ENCODE results near the gene ANTKMT.

ANTKMT gene

GRCh38 chr16:722835-723633, 2.1 kb downstream of the ANTKMT start:
- H3K4me1 ChIP-seq (ENCODE audit: control insufficient read depth, insufficient read depth, low read length), result peaks cover 4% of the 10 kb centered on the region
- H3K27me3 ChIP-seq (ENCODE audit: control insufficient read depth, insufficient read depth, low read length), result peaks cover 8% of the 10 kb centered on the region
- H3K9me3 ChIP-seq (ENCODE audit: control insufficient read depth, insufficient read depth, low read length), result no peaks in the 10 kb centered on the region
- H3K4me3 ChIP-seq (ENCODE audit: low read depth, low read length), result no peak overlapping the region
- peaks cover 9% of the 10 kb centered on the region for H3K36me3 ChIP-seq (ENCODE audit: control insufficient read depth, insufficient read depth, low read length)
- no peak overlapping the region for H3K9ac ChIP-seq (ENCODE audit: low read depth, low read length)

GRCh38 chr16:723695-724094, 2.7 kb downstream of the ANTKMT start:
- no peak overlapping the region for H3K9ac ChIP-seq (ENCODE audit: low read depth, low read length)
- peaks cover 4% of the 10 kb centered on the region for H3K4me1 ChIP-seq (ENCODE audit: control insufficient read depth, insufficient read depth, low read length)
- peaks cover 8% of the 10 kb centered on the region for H3K27me3 ChIP-seq (ENCODE audit: control insufficient read depth, insufficient read depth, low read length)
- H3K36me3 ChIP-seq (ENCODE audit: control insufficient read depth, insufficient read depth, low read length), result peaks cover 9% of the 10 kb centered on the region
- no peak overlapping the region for H3K4me3 ChIP-seq (ENCODE audit: low read depth, low read length)
- H3K9me3 ChIP-seq (ENCODE audit: control insufficient read depth, insufficient read depth, low read length), result no peaks in the 10 kb centered on the region

GRCh38 chr16:724188-725040, 3.5 kb downstream of the ANTKMT start:
- Histone ChIP-seq H3K4me3 (ENCODE audit: low read depth, low read length) (no peak overlapping the region), H3K4me1 (ENCODE audit: control insufficient read depth, insufficient read depth, low read length) (peaks cover 4% of the 10 kb centered on the region), H3K9me3 (ENCODE audit: control insufficient read depth, insufficient read depth, low read length) (no peaks in the 10 kb centered on the region), H3K27me3 (ENCODE audit: control insufficient read depth, insufficient read depth, low read length) (peaks cover 8% of the 10 kb centered on the region), H3K36me3 (ENCODE audit: control insufficient read depth, insufficient read depth, low read length) (peaks cover 9% of the 10 kb centered on the region), H3K9ac (ENCODE audit: low read depth, low read length) (no peak overlapping the region)

GRCh38 chr16:725041-725376, 4.1 kb downstream of the ANTKMT start:
- peaks cover 9% of the 10 kb centered on the region for H3K36me3 ChIP-seq (ENCODE audit: control insufficient read depth, insufficient read depth, low read length)

GRCh38 chr16:725463-726187, 4.7 kb downstream of the ANTKMT start:
- H3K4me1 ChIP-seq (ENCODE audit: control insufficient read depth, insufficient read depth, low read length), result peaks cover 2% of the 10 kb centered on the region
- peaks cover 11% of the 10 kb centered on the region for H3K36me3 ChIP-seq (ENCODE audit: control insufficient read depth, insufficient read depth, low read length)
- H3K27me3 ChIP-seq (ENCODE audit: control insufficient read depth, insufficient read depth, low read length), result peaks cover 8% of the 10 kb centered on the region
- peak overlapping the region; percentile 61 for H3K4me3 ChIP-seq (ENCODE audit: low read depth, low read length)
- no peaks in the 10 kb centered on the region for H3K9me3 ChIP-seq (ENCODE audit: control insufficient read depth, insufficient read depth, low read length)
- H3K9ac ChIP-seq (ENCODE audit: low read depth, low read length), result no peak overlapping the region

More at GRCh38 chr16:725041-725376, 4.1 kb downstream of the ANTKMT start:
- Histone ChIP-seq H3K9me3 (ENCODE audit: control insufficient read depth, insufficient read depth, low read length) (no peaks in the 10 kb centered on the region), H3K9ac (ENCODE audit: low read depth, low read length) (no peak overlapping the region), H3K4me1 (ENCODE audit: control insufficient read depth, insufficient read depth, low read length) (peaks cover 3% of the 10 kb centered on the region), H3K4me3 (ENCODE audit: low read depth, low read length) (no peak overlapping the region), H3K27me3 (ENCODE audit: control insufficient read depth, insufficient read depth, low read length) (peaks cover 8% of the 10 kb centered on the region)

- H3K4me1 ChIP-seq (ENCODE audit: control insufficient read depth, insufficient read depth, low read length), result peaks cover 2% of the 10 kb centered on the region
- no peaks in the 10 kb centered on the region for H3K9me3 ChIP-seq (ENCODE audit: control insufficient read depth, insufficient read depth, low read length)
- H3K36me3 ChIP-seq (ENCODE audit: control insufficient read depth, insufficient read depth, low read length), result peaks cover 14% of the 10 kb centered on the region
- H3K9ac ChIP-seq (ENCODE audit: low read depth, low read length), result peak overlapping the region; percentile 54
- peaks cover 8% of the 10 kb centered on the region for H3K27me3 ChIP-seq (ENCODE audit: control insufficient read depth, insufficient read depth, low read length)
- H3K4me3 ChIP-seq (ENCODE audit: low read depth, low read length), result peak overlapping the region; percentile 61
Measured at GRCh38 chr16:726188-726437, 5.2 kb downstream of the ANTKMT start.

- Histone ChIP-seq H3K36me3 (ENCODE audit: control insufficient read depth, insufficient read depth, low read length) (peaks cover 15% of the 10 kb centered on the region), H3K27me3 (ENCODE audit: control insufficient read depth, insufficient read depth, low read length) (peaks cover 8% of the 10 kb centered on the region), H3K4me1 (ENCODE audit: control insufficient read depth, insufficient read depth, low read length) (peaks cover 2% of the 10 kb centered on the region), H3K9me3 (ENCODE audit: control insufficient read depth, insufficient read depth, low read length) (no peaks in the 10 kb centered on the region), H3K4me3 (ENCODE audit: low read depth, low read length) (peak within 1 kb of the TSS; percentile 68), H3K9ac (ENCODE audit: low read depth, low read length) (peak within 1 kb of the TSS; percentile 54)
Measured at GRCh38 chr16:726438-727290, 5.7 kb downstream of the ANTKMT start, which contains the start of the genes CCDC78 and HAGHL. Gene CCDC78 (minus strand): TSS chr16:726443. CDS start chr16:726367, 76 bp downstream. Gene HAGHL (plus strand): TSS chr16:727106. CDS start chr16:727510, 404 bp downstream.

GRCh38 chr16:727291-727977, 6.5 kb downstream of the ANTKMT start:
- H3K36me3 ChIP-seq (ENCODE audit: control insufficient read depth, insufficient read depth, low read length), result peaks cover 14% of the 10 kb centered on the region
- H3K4me3 ChIP-seq (ENCODE audit: low read depth, low read length), result peak overlapping the region; percentile 68
- peaks cover 8% of the 10 kb centered on the region for H3K27me3 ChIP-seq (ENCODE audit: control insufficient read depth, insufficient read depth, low read length)
- H3K9ac ChIP-seq (ENCODE audit: low read depth, low read length), result peak overlapping the region; percentile 26
- H3K4me1 ChIP-seq (ENCODE audit: control insufficient read depth, insufficient read depth, low read length), result peaks cover 2% of the 10 kb centered on the region
- H3K9me3 ChIP-seq (ENCODE audit: control insufficient read depth, insufficient read depth, low read length), result no peaks in the 10 kb centered on the region

- H3K4me1 ChIP-seq (ENCODE audit: control insufficient read depth, insufficient read depth, low read length), result peaks cover 2% of the 10 kb centered on the region
- peak overlapping the region; percentile 58 for H3K4me3 ChIP-seq (ENCODE audit: low read depth, low read length)
- peak overlapping the region; percentile 24 for H3K9ac ChIP-seq (ENCODE audit: low read depth, low read length)
- H3K9me3 ChIP-seq (ENCODE audit: control insufficient read depth, insufficient read depth, low read length), result no peaks in the 10 kb centered on the region
- peaks cover 14% of the 10 kb centered on the region for H3K36me3 ChIP-seq (ENCODE audit: control insufficient read depth, insufficient read depth, low read length)
- H3K27me3 ChIP-seq (ENCODE audit: control insufficient read depth, insufficient read depth, low read length), result peaks cover 8% of the 10 kb centered on the region
Measured at GRCh38 chr16:728131-728889, 7.4 kb downstream of the ANTKMT start.

Data from iPS-15b (cell line).